ENCODE data around the gene MRGPRE.

DNA sequence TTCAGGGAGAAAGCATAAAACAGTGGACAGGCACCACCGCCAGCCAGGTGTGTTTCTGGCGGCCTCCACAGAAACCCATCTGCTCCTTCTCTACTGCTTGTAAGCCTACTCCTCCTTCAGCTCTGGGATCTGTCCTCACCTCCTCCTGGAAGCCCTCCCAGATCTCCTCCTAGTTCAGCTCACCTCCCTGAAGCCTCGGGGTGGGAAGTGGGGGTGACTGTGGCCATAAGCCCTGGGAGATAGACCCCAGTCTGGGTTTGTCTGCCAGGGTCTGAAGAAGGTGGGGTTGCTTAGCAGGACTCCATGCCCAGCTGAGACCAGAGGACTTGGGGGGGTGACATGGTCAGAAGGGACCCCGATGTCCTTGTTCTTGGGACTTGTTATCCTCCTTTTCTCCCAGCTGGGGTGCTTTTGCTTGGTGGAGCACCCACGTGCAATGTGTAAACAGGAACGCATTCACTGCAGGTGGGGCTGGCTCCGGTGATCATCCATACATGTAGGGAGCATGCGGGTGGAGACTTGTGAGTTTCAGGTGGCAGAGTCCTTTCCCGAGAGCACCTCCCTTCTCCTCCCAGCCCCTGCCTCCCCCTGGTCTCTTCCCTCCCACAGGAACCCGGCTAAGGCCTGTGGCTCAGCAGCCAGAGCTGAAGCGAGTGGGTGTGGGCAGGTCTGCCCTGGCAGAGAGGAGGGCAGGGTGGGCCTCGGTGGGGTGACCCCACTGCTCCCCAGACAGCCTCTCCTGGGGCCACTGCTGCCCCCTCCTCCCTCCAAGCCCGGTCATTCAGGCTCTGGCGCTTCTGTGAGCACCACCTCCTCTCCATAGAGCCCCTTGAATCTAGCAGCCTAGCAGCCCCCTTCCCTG lies 39.5 kb downstream of the MRGPRE start:
- TF ChIP-seq RAD21 (IDR thresholded peaks at IDR 0.05): no peak
- TF ChIP-seq, protein P1, sequence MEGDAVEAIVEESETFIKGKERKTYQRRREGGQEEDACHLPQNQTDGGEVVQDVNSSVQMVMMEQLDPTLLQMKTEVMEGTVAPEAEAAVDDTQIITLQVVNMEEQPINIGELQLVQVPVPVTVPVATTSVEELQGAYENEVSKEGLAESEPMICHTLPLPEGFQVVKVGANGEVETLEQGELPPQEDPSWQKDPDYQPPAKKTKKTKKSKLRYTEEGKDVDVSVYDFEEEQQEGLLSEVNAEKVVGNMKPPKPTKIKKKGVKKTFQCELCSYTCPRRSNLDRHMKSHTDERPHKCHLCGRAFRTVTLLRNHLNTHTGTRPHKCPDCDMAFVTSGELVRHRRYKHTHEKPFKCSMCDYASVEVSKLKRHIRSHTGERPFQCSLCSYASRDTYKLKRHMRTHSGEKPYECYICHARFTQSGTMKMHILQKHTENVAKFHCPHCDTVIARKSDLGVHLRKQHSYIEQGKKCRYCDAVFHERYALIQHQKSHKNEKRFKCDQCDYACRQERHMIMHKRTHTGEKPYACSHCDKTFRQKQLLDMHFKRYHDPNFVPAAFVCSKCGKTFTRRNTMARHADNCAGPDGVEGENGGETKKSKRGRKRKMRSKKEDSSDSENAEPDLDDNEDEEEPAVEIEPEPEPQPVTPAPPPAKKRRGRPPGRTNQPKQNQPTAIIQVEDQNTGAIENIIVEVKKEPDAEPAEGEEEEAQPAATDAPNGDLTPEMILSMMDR (IDR thresholded peaks at IDR 0.05; ENCODE audit: low read depth, low read length, missing input control): no peak
- TF ChIP-seq, protein P2, sequence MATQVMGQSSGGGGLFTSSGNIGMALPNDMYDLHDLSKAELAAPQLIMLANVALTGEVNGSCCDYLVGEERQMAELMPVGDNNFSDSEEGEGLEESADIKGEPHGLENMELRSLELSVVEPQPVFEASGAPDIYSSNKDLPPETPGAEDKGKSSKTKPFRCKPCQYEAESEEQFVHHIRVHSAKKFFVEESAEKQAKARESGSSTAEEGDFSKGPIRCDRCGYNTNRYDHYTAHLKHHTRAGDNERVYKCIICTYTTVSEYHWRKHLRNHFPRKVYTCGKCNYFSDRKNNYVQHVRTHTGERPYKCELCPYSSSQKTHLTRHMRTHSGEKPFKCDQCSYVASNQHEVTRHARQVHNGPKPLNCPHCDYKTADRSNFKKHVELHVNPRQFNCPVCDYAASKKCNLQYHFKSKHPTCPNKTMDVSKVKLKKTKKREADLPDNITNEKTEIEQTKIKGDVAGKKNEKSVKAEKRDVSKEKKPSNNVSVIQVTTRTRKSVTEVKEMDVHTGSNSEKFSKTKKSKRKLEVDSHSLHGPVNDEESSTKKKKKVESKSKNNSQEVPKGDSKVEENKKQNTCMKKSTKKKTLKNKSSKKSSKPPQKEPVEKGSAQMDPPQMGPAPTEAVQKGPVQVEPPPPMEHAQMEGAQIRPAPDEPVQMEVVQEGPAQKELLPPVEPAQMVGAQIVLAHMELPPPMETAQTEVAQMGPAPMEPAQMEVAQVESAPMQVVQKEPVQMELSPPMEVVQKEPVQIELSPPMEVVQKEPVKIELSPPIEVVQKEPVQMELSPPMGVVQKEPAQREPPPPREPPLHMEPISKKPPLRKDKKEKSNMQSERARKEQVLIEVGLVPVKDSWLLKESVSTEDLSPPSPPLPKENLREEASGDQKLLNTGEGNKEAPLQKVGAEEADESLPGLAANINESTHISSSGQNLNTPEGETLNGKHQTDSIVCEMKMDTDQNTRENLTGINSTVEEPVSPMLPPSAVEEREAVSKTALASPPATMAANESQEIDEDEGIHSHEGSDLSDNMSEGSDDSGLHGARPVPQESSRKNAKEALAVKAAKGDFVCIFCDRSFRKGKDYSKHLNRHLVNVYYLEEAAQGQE (IDR thresholded peaks at IDR 0.05): no peak
- TF ChIP-seq, protein P3, sequence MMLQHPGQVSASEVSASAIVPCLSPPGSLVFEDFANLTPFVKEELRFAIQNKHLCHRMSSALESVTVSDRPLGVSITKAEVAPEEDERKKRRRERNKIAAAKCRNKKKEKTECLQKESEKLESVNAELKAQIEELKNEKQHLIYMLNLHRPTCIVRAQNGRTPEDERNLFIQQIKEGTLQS (IDR thresholded peaks at IDR 0.05): no peak
- TF ChIP-seq JUND (IDR thresholded peaks at IDR 0.05): no peak
